ENCODE measurements around the gene SLC39A3. TPM values are rescaled to one million over a fixed set of nuclear protein-coding genes. Genes with fewer than 3 reads are reported as not detected.
"Not testable (repeated sequence)": the region's sequence is repeated elsewhere in the genome, so short reads cannot be mapped to it uniquely, and the experiment has no call there.

The SLC39A3 gene
- total RNA-seq, 1 donor from 2014 or later = 34.6 TPM

DNA sequence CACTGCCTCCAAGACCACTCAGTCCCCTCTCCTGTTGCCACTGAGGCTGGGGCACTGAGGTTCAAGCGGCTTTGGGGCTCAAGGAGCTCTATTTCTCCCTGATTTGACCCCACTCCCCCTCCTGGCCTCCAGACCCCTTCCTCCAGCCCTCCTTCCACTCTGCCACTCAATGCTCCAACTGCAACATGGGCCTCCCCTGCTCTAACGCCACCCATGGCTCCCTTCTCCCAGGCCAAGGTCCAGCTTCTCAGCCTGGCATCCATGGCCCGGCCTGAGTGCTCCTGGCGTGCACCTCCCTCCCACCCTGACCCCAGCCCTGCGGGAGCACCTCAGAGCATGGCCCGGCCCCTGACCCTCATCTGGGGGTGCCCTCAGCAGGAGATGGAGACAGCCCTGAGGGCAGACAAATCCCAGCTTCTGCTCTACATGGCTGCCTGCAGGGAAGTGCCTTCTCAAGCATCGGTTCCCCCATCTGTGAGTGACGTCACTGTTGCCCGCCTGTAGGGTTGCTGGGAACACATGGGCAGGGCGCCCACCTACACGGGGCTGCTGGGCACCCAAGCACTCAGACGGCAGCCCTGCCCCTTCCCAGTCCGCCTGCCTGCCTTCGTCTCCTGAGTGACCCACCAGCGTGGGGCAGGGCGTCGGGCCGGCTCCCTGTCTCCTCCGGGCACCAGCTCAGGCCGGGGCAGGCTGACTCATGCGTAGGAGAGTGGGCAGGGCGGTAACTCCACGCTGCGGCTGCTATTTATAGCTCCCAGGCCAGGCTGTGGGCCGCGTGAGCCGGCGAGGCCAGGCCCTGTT, 17.1 kb downstream of the SLC39A3 start:
- DNase-seq (ENCODE audit: low spot score) = no peak

DNA sequence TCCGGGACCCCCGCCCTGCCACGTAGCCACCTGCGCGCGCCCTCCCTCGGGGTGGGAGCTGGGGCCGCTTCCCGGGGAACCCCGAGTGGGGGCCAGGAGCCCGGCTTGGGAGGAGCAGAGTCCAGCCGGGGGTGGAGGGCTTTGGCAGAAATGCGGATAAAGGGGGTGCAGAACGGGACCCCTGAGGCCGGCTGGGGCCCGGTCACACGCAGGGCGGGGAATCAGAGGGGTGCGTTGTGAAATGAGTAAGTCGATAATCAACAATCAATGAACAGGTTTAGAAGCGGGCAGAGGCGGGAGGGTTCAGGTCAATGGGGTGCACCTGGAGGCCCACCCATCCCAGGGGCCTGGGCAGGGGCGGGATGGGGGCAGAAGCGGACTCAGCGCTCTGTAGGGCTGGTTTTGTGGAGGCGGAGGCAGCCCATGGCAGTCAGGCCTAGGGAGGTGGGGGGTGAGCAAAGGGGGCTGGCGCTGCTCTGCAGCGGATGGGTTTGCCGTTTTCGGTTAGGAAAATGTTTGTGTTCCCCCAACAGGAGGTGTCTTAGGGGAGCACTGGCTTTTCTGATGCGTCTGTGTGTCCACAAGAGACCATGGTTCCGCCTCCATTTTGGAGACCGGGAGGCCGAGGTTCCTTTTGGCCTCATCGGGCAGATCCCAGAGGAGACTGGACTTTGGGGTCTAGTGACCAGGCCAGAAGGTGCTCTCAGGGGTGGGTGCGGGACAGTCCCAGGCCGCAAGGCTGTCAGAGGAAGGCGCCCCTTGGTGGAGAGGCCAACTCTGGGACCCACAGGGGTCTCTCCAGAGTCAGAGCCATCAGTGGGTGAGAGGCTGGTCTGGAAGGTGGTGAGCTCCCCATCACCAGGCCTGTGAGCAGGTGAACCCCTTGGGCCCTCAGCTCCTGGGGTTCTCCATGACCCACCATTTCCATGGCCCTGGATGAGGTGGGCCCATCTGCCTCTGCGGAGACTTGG, 18.0 kb downstream of the SLC39A3 start:
- no peak for DNase-seq (ENCODE audit: low spot score)

DNA sequence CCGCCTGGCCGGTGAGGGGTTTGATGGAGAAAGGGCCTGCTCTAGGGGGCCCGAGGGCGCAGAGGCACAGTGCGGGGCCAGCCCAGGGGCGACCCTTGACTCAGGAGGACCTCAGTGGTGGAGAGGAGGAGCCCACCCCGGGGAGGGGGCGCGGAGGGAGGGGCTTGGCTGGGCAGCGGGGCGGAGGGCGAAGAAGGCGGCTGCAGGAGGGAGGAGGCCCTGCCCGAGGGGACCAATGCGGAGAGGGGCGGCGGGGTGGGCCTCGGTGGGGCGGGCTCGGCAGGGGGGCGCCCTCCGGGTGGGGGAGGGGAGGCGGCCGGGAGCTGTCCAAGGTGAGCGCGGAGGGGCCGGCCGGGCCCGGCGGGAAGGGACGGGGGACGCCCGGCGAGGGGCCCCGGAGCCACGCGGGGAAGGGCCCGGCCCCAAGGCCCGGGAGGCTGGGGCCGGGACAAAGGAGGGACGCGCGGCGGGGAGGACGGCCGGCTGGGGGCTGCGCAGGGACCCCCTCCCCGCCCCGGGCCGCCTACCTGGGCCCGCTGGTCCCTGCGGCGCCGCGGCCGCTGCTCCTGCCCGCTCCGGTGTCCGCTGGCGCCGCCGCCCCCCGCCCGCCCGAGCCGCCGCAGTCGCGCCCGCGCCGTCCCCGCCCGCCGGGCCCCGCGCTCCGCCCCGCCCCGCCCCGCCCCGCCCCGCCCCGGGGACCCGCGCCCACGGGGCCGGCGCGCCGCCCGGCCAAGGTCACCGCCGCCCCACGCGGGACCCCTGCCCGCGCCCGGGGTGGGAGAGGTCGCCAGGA, 18.8 kb downstream of the SLC39A3 start, which contains the start of gene DIRAS1:
TSS of gene DIRAS1 (minus strand) at position 596 of the 793 bp plus-strand sequence. CDS start 3,566 bp downstream, outside the sequence.
- DNase-seq (ENCODE audit: low spot score) = no peak

DNA sequence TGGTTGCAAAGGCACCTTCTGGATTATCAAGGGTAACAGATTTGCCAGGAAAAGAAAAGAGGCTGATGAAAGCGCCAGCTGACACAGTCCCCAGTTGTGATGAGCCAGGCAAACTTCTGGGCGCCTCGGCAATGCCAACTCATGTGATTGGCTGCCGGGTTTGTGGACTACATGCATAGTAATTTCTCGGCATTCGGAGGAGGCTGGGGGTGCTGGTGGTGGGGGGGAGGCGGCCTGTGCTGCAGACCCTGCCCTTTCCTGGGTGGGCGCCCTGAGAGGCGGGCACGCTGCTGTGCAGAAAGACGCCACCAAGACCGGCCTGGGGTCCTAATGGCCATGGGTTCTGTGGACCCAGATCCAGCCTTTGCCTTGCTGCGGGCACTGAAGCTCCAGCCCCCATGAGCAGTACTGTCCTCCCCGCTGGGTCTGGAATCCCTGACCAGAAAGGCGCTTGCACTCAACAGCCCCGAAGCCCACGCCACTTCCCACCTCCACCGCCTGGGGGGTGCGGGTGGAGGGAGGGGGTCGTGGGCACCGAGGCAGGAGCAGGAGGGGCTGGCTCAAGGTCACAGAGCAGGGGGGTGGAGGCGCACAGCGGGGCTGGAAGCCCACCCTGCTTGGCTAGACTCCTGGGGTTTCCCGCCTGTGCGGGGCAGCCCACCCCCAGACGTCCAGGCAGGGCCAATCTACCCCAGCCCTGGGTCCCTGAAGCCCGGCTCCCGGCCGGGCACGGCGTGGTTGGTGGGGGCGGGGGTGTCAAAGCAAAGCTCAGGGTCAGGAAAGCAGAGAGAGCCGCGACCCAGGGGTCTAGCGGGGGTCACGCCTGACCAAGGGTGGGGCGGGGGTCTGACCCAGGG, 19.7 kb downstream of the SLC39A3 start:
- no peak for DNase-seq (ENCODE audit: low spot score)

DNA sequence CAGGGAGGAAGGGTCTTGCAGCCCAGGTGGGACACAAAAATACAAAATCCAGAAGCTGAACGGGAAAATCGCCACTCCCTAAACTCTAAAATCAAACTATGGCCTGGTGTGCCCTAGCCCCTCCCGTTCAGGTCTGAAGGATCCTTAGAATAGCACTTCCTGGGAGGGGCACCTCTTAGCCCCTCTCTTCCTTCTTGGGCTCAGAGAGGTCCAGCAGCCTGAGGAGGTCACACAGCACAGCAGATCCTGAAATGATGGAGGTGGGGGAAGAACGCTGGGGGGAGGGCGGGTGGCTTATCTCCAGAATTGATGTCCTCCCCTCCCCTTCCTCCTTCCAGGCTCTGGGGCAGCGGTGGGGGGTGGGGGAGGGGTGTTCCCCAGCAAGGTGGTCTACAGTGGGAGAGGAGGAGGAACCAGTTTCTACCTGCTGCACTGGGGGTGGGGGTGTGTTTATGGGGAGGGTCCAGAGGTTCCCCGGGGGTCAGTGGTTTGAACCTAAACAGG, 20.5 kb downstream of the SLC39A3 start:
- DNase-seq (ENCODE audit: low spot score) = no peak

DNA sequence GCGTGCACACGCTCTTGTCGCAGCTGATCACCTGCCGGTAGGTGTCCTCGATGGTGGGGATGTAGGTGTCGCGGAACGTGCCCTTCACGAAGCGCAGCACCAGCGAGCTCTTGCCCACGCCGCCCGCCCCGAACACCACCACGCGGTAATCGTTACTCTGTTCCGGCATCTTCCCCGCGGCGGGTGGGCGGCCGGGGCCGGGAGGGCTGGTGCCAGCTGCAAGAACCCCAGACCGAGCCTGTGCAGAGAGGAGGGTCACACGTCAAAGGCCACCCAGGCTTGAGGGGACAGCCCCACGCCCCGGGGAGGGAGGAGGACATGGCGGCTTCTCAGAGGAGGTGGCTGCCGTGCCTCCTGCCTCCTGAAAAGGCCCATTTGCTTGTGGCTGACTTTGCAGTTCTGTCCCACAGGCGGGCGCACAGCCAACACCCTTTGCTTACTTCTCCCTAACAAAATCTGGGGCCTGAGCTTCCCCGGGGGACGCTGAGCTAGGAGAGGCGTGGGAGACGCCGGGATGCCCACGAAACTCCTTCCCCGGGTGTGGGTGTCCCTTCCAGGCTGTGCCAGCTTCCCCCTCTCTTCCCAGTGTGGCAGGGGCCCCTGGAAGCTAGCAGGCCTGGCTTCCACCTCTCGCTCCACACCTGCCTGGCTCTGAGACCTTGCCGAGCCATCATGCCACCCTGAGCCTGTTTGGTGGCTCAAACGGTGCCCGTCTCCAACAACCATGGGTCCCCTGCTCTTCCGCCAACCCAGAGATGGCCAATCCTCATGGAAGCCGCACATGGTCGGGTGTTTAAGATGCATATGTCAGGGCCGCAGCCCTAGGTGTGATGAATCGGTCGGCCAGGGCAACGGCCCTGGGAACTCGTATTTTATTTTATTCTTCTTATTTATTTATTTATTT, 21.9 kb downstream of the SLC39A3 start:
- no peak for DNase-seq (ENCODE audit: low spot score)

DNA sequence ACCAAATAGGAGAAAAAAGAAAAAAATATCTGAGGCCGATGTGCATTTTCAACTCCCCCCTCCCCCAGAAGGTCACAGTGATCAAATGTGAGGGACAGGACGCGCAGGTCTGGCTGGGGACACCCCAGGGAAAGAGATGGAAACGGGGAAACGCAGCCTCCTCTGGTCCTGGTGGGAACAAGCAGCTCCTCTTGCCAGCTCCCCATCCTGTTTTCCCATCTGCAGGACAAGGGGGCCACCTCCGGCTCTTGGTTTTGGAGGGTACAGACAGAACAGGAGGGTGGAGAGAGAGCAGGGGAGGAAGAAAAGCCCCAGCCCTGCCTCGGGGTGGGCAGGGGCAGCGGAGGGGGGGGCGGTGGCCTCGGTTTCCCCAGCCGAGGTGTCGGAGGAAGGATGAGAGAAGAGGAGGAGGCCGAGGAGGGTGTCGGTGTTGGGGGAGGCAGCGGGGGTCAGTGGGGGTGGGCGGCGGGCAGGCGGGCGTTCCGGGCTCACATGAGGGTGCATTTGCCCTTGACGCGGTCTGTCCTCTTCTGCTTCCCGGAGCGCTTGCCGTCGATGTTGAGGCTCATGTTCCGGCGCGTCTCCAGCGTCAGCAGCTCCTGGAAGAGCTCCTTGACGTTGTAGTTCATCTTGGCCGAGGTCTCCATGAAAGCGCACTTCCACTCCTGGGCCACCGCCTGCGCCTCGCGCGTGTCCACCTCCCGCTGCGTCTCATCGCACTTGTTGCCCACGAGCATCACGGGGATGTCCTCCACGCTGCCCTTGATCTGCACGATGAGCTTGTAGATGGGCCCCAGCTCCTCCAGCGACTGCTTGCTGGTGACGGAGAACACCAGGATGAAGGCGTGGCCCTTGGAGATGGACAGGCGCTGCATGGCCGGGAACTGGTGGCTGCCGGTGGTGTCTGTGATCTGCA, 22.8 kb downstream of the SLC39A3 start:
- DNase-seq (ENCODE audit: low spot score) = no peak

DNA sequence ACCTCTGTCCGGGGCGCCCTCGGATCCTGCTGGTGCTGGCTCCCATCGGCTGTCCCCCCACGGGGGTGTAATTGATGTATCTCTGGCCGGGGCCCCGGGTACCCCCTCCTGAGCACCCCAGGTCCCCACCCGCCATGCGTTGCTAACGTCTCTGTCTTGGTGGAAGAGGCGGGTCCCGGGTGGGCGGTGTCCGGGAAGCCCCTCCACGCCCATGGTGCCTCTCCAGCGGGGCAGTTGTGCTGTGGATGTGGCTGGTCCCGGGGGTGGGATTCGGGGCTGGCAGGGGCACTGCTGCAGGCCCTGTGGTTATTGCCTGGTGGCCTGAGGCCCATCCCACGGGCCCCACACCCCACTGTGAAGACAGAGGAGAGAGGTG, 23.6 kb downstream of the SLC39A3 start:
- DNase-seq (ENCODE audit: low spot score) = no peak

DNA sequence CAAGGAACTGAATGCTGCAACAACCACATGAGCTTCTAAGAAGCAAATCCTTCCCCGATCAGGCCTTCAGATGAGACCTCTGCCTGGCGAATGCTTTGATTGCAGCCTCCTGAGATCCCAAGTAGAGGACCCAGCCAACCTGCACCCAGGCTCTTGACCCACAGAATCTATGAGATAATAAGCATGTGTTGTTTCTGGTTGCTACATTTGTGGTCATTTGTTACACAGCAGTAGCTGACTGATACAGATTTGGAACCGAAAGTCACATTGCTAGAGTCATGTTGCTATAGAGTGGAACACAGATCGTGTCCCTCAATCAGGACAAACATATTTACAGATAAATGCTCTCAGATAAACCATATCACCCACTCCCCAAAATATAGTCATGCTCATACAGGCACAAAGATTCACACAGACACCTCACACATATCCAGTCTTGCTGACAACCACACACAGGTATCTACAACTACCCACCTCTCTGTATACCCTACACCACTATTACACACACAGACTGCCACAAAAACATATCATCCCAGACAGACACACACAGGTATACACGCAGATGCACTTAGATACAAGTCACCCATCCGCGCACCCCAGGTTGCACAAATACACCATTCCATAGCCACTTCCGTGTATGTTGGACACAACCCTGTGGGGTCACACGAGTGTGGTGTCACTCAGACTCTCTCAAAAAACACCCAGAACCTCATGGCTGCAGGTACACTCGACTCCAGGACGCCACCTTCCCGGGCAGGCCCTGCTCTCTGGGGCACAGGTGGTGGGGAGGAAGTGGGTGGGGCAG, 24.1 kb downstream of the SLC39A3 start:
- DNase-seq (ENCODE audit: low spot score) = no peak

DNA sequence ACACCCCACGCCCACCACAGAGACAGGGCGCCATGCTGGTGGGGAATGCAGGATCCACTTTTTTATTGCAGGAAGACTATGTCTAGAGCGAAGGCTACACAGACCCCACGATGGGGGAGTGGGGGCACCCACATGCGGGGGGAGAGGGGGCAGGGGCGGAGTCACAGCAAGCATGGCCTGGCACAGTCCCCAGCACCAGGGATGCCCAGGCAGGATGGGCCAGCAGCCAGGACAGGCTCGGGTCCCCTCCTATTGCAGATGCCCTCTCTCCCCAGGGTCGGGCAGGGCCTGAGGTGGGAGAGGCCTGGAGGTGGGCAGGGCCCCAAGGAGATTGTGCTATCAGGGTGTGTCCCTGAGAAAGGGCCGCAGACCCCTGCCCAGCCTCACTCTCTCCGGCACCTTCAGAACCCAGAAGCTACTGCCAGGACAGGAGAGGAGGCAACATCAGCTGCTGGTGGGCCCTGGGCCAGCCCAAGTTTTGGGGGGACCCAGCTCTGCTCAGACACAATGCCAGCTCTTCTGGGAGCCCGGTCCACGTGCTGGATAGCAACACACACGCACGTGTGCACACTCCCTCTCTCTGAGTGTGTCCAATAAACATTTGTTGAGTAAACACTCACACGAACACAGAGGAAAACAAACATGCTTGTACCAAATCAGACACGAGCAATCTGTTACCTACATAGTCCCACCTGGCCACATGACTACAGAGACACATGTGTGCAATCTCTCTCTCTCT, 25.1 kb downstream of the SLC39A3 start:
- no peak for DNase-seq (ENCODE audit: low spot score)

DNA sequence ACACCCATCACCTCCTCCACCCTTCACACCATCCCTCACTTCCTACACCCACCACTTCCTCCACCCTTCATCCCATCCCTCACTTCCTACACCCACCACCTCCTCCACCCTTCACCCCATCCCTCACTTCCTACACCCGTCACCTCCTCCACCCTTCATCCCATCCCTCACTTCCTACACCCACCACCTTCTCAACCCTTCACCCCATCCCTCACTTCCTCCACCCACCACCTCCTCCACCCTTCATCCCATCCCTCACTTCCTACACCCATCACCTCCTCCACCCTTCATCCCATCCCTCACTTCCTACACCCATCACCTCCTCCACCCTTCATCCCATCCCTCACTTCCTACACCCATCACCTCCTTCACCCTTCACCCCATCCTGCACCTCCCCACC, 25.7 kb downstream of the SLC39A3 start:
- DNase-seq (ENCODE audit: low spot score) = not testable (repeated sequence)

DNA sequence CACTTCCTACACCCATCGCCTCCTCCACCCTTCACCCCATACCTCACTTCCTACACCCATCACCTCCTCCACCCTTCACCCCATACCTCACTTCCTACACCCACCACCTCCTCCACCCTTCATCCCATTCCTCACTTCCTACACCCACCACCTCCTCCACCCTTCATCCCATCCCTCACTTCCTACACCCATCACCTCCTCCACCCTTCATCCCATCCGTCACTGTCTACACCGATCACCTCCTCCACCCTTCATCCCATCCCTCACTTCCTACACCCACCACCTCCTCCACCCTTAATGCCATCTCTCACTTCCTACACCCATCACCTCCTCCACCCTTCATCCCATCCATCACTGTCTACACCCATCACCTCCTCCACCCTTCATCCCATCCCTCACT, 26.6 kb downstream of the SLC39A3 start:
- DNase-seq (ENCODE audit: low spot score) = not testable (repeated sequence)

DNA sequence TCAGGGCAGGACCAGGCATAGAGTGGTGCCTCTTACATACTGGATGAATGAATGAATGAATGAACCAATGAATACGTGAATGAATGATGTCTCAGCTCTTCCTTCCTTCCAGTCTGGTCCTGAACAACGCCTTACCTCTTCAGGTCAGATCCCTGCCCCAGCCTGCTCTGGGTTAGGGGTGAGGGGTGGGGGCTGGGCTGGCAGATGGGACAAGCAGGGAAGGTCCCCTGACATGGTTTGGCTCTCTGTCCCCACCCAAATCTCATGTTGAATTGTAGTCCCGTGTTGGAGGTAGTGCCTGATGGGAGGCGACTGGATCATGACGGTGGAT, 28.0 kb downstream of the SLC39A3 start:
- DNase-seq (ENCODE audit: low spot score) = no peak

DNA sequence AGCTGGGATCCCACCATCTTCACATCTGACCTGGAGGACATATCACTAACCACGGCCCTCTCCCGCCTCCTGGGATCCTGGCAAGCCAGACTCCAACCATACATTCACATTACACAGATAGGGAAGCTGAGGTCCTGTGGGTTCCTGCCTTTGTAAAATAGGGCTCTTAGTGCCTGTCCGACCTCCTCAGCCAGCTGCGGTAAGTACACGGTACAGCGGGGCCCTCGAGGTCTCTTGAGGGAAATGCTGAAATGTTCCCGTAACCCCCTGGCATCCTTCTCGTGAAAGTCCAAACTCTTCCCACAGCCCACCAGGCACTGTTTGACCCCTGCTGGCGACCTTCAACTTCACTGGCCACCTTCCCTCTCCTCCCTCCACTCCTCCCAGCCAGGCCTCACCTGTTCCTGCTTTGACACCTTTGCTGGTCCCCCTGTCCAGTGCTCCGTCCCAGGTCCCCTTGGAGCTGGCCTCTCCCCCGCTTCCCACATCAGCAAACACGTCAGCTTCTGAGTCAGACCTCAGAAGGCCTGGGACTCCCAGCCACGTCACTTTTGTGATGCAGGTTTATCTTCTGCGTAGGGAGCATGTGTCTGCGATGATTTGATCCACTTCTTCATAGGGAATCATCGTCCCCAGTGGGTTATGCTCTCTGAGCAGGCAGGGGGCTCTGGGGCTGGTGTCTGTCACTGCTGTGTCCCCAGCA, 28.5 kb downstream of the SLC39A3 start:
- no peak for DNase-seq (ENCODE audit: low spot score)

DNA sequence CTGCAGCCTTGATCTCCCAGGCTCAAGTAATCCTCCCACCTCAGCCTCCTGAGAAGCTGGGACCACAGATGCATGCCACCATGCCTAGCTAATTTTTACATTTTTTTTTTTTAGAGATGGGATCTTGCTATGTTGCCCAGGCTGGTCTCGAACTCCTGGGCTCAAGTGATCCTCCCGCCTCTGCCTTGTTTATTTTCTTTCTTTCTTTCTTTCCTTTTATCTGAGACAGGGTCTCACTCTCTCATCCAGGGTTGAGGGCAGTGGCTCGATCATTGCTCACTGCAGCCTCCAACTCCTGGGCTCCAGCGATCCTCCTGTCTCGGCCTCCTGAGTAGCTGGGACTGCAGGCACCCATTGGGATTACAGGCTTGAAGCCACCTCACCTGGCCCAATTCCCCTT, 33.6 kb downstream of the SLC39A3 start:
- no peak for DNase-seq (ENCODE audit: low spot score)

DNA sequence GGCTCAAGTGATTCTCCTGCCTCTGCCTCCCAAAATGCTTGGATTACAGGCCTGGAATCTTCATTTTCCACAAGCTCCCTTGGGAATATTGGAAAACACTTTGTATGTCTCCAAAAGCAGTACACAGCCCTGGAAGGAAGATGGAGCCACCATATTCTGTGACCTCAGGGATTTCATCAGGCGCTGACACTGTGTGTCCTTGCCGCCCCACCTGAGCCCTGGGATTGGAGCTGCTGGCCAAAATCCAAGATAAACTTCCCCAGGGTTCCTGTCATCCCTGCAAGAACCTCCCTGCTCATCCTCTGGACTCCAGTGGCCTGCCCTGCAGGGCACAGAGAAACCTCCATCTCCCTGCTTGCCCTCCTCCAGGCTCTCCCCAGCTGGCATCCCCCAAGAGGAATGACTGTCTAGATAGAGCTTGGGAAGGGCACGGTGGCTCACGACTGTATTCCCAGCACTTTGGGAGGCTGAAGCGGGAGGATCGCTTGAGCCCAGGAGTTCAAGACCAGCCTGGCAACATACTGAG, 36.1 kb downstream of the SLC39A3 start:
- DNase-seq (ENCODE audit: low spot score) = no peak
